NCI-H524 treated with DMSO at 0.1 percent for 48 hours (cell line): ENCODE results near the gene CLMN.
"Not testable (repeated sequence)": the region's sequence is repeated elsewhere in the genome, so short reads cannot be mapped to it uniquely, and the experiment has no call there.

Experiments used
- DNase-seq: peaks from one replicate; lab custom pipeline; 2025; lab: John Stamatoyannopoulos, UW

Gene CLMN

DNA sequence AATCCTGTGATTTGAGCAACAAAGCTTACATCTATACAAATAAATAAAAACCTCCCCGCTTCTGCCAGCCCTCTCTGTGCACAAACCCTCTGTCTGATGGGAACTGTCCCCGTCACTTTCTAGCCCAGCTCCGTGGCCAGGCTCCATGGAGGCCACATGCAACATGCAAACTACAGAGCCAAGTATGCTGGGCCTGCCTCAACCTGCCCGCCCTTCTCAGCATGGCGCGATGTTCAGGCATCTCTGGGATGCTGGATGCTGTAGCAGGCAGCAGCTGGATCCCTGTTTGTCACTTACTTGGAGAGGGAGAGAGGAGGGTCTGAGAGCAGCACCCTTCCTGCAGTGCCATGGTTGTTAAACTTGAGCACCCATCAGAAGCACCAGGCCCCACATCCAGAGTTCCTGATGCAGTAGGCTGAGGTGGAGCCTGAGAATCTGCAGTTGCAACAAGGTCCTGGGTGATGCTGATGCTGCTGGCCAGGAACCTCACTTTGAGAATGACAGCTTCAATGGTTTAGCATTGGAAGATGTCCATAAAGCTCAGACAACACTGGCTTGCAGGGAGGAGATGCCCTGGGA lies 32.4 kb downstream of the CLMN start:
- DNase-seq = no peak

DNA sequence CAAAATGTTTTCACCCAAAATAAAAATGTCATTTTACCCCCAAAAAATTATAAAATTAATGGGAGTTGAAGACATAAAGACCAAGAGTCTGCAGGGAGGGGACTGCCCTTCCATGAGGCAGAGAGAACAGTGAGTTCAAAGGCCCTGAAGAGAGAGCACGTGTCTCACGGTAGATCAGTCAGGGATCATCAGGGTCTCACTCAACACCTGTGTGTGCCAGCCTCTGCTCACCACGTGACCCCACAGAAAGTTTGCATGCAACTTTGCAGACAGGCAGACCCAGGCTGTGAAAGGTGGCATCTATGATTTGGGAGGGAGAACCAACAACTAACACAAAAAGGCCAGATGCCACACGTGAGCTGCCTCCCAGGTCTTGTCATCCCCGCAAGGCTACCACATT lies 33.1 kb downstream of the CLMN start:
- no peak for DNase-seq

DNA sequence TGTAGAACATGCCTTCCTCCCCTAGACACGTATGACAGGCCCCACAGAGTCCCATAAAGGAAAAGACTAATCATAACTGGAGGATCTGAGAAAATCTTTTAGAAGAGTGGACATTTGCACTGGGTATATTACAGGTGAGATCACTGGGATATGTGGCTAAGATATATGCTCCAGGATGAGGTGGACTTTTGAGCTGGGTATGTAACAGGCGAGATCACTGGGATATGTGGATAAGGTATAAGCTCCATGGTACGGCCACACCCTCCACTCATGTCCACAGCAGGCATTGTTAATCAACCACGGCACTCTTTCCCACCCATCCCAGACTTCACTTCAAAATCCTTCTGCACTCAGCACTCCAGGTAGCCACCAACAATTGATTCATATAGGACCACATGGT lies 34.1 kb downstream of the CLMN start:
- no peak for DNase-seq

DNA sequence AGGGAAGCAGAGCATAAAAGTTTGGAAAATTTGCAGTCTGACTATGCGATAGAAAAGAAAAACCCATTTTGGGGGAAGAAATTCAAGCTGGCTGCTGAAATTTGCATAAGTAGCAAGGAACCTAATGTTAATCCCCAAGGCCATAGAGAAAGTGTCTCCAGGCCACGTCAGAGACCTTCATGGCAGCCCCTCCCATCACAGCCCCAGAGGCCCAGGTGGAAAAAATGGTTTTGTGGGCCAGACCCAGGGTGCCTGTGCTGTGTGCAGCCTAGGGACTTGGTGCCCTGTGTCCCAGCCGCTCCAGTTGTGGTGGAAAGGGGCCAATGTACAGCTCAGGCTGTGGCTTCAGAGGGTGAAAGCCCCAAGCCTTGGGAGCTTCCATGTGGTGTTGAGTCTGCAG lies 35.9 kb downstream of the CLMN start:
- DNase-seq = not testable (repeated sequence)

DNA sequence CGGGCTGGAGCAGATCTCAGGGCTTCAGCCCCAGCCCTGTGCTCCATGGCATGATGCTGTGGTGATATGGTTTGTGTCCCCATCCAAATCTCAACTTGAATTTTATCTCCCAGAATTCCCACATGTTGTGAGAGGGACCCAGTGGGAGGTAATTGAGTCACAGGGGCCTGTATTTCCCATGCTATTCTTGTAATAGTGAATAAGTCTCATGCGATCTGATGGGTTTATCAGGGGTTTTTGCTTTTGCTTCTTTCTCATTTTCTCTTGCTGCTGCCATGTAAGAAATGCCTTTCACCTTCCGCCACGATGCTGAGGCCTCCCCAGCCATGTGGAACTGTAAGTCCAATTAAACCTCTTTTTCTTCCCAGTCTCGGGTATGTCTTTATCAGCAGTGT lies 36.7 kb downstream of the CLMN start:
- DNase-seq = not testable (repeated sequence)

DNA sequence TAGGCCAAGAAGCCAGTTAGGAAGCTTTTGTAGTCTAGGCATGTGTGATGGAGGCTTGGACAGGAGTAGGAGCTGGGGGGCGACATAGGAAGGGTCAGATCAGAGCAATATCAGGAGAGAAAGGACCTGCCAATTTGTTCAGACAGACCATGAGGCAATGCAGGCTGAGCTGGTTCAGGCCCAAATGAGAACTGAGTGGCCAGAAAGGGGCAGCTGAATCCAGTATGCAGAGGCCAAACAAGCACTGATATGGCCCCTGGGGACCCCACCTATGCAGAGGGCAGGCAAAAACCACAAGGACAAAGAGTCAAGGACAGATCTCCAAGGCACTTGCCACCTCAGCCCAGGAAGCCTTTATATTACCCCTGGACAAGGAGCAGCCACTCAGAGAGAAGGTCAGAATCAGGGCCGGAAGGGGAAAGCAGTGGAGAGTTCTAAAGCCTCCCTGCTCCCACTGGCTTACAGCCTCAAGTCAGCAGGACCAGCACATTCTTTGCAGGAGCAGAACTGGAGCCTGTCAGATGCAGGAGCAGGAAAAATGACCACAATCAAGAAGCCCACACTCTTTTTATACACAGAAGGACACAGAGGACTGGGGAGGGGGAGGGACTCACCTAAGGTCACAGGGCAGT lies 37.2 kb downstream of the CLMN start:
- no peak for DNase-seq

DNA sequence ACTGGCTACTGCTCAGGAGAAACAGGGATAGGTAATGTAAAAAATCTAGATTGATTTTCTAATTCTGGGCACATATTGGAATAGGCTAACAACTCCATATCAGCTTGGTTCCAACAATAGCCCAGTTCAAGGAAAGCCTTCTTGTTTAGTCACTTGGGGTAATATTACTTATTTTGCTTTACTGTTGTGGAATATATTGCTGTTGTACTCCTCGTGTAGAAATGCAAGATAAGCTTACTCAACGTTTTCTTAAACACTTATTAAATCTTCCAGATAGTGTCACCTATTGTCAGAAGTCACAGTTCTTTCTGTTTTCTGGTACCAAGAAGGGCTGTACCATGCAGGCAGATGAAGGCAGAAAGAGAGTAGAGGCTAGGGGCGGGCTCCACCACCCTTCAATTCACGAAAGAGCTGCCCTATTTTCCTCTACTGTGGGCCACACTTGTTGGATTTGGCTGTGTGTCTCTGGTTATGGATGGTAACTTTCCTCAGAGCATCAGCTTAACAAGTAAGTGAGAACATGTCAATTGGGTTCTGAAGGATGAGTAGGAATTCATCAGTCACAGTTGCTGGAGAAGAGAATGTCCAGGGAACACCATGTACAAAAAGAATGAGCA lies 38.0 kb downstream of the CLMN start:
- DNase-seq = no peak

DNA sequence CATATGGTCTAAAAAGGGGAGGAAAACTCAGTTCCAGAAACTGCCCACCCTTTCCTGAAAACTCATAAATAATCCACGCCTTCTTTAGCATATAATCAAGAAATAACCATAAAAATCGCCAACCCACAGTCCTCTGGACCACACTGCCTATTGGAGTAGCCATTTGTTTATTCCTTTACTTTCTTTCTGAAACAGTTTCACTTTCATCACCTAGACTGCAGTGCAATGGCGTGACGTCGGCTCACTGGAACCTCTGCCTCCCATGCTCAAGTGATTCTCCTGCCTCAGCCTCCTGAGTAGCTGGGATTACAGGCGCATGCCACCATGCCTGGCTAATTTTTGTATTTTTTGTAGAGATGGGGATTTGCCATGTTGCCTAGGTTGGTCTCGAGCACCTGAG lies 44.2 kb downstream of the CLMN start:
- no peak for DNase-seq

DNA sequence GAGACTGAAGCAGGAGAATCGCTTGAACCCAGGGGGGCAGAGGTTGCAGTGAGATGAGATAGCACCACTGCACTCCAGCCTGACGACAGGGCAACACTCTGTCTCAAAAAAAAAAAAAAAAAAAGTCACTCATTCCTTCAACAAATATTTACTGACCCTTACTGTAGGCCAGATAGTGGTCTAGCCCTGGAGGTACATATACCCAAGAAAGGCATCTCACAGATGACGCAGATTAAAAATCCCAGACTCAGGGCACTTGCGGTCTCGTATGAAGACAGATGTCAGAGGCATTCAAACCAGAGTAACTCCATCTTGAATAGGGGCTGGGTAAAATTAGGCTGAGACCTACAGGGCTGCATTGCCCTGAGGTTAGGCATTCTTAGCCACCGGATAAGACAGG lies 44.8 kb downstream of the CLMN start:
- DNase-seq = no peak

DNA sequence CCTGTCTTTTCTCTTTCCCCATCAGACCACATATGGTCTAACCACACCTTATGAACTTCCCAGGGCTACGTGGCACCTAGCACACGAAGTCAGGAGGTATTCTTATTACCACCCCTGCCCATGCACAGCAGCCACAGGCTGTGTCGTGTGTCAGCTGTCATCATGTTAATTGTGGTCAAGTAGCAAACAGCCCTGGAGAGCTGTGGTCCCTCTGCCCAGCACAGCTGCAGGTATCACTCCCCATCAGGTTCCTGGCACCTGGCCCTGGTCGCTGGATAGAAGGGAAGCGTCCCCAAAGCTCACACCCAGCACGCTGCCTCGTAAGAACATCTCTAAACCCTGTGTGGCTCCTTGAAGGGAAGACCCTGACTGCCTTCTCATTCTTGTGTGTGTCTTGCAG lies 45.4 kb downstream of the CLMN start:
- no peak for DNase-seq

DNA sequence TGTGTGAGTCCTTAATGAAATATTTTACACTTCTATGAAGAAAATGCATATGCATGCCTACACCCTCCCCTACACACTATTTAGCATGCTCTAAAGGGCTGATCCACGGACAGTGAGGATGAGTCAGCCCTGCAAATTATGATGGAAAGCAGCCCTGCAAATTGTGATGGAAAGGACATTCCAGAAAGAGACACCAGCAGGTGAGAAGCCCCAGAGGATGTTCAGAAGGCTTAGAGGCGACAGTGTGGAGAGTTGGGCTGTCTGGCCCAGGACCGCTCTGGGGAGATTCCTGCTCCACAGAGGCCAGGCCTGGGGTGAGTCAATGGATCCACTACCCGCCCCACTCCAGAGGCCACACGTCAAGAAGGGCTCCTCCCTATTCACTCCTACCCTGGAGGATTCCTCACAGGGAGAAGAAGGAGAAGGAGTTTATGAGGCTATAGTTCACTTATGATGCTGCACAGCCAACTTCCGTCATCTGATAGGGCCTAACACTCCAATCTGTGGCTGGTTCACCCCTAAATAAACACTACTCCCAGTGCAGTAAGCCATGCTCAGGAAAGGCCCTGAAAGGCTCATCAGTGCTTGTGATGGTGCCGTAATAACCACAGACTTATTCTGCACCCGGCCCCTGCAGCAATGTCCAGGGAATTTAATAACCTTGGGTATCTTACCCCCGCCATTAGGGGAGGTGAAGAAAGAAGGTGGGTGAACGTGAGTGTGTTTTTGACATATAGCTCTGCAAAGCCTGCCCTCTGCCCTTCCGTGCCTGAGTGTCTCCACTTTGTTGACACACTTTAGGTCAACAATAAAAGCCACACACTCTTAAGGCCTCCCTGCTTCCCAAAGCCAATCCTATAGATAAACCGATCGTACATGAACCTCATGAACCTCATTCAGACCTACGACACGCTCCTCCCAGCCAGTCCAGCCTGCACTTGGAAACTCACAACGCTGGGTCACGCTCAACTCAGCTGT lies 46.4 kb downstream of the CLMN start:
- DNase-seq = no peak

DNA sequence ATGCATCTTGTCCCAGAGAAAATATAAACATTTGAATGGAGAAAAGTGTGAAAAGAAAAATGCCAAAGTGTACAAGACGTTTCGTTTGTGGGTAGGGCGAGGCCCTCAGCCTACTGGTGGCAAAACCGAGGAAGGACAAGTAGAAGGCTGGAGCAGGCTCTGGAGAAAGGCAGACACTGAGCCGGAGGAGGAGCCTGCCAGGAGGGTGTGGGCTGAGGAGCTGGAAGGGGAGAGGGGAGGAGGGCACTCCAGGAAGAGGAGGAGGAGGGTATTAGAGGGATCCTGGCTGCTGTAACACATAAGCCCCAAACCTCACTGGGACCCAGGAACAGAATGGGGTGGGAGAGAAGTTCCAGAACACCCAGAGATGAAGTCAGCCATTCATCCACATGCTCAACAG lies 47.7 kb downstream of the CLMN start:
- DNase-seq = no peak

DNA sequence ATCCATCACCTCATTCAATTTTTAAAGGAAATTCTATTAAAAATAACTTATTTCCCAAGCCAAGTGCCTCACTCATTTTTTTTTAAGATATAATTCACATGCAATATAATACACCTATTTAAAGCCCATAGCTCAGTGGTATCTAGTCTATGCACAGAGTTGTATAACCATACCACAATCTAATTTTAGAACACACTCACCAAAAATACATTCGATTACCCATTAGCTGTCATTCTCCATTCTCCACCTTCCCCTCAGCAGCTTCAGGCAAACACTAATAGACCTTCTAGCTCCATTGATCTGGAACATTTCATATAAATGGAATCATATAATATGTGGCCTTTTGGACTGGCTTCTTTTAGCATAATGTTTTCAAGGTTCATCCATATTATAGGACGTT lies 49.5 kb downstream of the CLMN start:
- DNase-seq = no peak

DNA sequence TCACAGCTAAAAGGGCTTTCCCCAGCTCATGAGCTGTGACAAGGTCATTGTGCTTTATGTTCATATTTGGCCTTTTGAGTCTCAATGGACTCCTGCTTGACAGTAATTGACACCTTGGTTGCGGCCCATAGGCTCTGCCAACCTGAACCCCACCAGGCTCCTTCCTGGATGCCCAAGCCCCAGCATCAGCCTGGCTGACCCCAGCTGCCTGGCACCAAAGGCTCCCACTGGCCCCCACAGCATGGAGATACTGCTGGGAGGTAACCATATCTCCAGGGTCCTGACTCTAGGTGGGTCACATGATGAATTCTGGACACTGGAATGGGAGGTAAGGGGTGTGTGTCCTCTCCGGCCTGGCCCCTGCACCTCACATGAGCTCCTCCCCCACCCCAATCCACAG lies 50.2 kb downstream of the CLMN start:
- DNase-seq = no peak

DNA sequence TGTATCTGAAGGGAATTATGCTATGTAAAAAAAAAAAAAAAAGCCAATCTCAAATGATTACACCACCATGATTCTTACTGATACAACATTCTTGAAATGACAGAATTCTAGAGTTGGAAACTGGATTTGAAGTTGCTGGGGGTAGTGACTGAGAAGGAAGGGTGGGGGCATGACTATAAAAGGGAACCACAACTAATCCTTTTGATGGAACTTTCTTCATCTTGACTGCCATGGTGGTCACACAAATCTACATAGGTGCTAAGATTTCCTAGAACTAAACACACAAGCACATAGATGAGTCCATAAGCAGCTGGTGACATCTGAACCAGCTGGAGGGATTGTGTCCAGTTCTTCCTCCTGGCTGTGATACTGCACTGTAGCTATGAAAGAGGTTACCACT lies 51.4 kb downstream of the CLMN start:
- DNase-seq = no peak

DNA sequence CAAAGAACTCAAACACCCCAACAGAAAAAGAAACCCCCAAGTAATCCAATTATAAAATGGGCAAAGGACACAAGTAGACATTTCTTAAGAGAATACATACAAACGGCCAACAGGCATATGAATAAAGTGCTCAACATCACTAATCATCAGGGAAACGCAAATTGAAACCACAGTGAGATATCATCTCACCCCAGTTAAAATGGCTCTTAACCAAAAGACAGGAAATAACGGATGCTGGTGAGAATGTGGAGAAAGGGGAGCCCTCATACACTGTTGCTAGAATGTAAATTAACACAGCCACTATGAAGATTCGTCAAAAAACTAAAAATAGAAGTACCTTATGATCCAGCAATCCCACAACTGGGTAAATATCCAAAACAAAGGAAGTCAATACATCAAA lies 52.4 kb downstream of the CLMN start:
- no peak for DNase-seq

DNA sequence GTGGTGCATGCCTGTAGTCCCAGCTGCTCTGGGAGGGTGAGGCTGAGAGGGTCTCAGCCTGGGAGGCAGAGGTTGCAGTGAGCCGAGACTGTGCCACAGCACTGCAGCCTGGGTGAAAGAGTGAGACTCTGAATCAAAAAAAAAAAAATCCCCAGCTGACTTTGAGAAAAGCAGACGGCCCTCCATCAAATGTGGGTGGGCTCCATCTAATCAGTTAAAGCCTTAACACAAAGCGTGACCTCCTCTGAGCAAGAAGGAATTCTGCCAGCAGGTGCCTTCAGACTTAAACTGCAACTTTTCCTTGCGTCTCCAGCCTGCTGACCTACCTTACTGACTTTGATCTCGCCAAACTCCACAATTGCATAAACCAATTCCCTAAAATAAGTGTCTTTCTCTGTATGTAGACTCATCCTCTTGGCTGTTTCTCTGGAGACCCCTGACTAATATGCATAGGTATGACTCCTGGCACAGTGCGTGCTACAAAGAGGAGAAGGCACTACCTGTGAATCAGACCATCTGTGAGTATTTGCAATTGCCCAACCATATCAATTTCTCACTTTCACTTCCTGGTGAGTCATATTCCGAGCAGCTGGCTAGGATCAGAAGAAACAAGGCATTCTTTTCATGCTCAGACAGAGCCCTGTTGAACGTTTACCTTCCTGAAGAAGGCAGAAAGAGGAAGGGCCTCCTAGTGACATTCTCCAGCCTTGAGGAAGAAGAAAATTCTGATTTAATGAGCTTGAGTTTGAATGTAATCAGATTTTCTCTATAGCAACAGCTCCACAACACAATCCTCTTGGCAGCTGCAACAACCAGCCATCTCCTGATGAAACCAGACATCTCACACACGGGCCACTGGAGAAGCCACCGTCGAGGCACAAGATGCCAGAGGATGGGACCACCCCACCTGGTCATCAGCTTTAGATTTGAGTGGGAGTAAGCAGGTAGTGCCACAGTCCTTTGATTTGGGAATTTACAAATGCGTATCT lies 54.3 kb downstream of the CLMN start:
- no peak for DNase-seq

DNA sequence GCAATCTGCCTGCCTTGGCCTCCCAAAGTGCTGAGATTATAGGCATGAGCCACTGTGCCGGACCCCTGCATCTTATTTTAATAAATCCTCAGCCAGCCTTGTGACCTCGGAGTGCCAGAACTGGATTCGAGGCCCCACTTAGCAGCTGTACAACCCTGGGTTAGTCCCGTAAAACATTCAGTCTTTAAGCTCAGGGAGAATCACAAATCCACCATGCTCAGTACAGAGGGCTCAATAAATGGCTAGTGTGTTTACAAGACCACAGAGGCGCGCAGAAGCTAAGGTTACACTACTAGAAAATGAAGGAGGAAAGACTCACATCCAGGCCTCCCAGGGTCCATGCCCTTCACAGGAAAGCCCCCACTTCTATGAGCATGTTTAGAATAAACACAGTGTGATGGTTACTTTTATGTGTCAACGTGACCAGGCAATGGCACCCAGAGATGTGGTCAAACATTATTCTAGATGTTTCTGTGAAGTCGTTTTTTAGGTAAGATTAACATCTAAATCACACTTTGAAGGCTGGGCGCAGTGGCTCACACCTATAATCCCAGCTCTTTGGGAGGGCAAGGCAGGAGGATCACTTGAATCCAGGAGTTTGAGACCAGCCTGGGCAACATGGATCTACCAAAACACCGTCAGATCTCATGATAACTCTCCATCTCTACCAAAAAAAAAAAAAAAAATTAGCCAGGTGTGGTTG lies 55.3 kb downstream of the CLMN start:
- DNase-seq = no peak

DNA sequence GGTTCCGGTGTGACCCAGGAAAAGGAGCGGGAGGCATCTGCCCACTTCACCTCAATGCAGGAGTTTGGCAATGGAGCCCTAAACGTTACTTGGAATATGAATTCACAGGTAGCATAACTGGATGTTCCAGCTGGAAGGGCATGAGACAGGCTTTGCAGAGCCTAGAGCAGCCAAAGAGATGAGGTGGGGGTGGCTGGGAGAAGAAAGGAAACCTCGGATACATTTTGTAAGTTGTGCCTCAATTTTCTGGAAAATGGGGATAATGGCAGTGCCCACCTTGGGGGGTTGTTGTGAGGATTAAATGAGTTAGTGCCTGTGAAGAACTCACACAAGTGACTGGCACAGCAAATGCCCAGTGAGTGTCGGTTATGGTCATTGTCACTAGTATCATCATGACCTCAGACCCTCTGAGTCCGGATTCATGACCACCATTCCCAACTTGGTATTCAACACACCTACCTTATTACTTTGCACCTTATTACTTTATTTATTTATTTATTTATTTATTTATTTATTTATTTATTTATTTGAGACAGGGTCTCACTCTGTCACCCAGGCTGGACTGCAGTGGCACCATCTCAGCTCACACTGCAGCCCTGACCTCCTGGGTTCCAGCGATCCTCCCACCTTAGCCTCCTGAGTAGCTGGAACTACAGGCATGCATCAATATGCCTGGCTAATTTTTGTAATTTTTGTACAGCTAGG lies 56.0 kb downstream of the CLMN start:
- DNase-seq = no peak

DNA sequence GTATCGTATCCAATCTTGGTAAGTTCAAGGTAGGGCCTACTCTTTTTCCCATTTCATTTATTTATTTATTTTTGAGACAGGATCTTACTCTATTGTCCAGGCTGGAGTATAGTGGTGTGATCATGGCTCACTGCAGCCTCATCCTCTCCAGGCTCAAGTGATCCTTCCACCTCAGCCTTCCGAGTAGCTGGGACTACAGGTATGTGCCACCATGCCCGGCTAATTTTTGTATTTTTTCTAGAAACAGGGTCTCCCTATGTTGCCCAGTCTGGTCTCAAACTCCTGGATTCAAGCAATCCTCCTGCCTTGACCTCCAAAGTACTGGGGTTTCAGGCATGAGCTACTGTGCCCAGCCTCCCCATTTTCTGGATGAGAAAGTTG lies 57.2 kb downstream of the CLMN start:
- DNase-seq = no peak
